UCSD-AML1 (cell line): Measurements from ENCODE around the gene EVI5L.
A peak's percentile ranks its signal among the peaks of the same experiment; 100 is the strongest.
"Not testable (repeated sequence)": the region's sequence is repeated elsewhere in the genome, so short reads cannot be mapped to it uniquely, and the experiment has no call there.

Experiments
- DNase-seq: peaks from one replicate; lab custom pipeline; 2025; ENCODE audit not compliant: unreplicated experiment; lab: John Stamatoyannopoulos, UW

EVI5L gene

DNA sequence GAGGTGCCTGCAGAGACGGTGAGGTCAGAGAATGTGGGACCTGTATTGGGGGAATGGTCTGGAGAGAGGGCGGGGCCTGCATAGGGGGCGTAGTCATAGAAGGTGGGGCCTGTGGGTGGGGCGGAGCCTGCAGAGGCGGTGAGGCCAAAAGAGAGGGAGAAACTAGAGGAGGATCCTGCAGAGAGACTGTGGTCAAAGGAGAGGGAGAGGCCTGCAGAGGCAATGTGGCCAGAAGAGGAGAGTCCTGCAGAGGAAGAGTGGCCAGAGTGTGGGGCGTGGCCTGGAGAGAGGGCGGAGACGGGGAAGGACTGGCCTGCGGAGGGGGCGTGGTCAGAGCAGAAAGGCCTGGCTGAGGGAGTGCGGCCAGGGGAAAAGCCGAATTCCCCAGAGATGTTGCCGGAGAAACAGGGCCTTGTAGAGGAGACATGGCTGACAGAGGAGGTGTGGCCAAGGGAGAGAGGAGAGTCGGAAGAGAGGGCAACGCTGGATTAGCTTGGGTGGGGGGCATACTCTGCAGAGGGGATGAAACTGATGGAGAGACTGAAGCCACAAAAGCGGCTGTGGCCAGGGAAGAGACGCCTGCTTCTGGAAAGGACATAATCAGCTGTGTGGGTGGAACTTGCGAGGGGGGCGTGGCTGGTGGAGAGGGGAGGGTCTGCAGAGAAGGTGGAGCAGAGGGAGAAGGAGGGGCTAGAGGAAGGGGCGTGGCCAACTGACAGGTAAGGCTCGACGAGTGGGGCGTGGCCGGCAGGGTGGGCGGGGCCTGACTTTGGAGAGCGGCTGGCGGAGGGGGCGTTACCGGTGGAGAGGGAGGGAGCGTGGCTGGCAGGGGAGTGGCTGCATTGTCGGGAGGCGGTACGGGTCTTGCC is 41.7 kb downstream of the EVI5L start:
- peak; percentile 97 for DNase-seq

DNA sequence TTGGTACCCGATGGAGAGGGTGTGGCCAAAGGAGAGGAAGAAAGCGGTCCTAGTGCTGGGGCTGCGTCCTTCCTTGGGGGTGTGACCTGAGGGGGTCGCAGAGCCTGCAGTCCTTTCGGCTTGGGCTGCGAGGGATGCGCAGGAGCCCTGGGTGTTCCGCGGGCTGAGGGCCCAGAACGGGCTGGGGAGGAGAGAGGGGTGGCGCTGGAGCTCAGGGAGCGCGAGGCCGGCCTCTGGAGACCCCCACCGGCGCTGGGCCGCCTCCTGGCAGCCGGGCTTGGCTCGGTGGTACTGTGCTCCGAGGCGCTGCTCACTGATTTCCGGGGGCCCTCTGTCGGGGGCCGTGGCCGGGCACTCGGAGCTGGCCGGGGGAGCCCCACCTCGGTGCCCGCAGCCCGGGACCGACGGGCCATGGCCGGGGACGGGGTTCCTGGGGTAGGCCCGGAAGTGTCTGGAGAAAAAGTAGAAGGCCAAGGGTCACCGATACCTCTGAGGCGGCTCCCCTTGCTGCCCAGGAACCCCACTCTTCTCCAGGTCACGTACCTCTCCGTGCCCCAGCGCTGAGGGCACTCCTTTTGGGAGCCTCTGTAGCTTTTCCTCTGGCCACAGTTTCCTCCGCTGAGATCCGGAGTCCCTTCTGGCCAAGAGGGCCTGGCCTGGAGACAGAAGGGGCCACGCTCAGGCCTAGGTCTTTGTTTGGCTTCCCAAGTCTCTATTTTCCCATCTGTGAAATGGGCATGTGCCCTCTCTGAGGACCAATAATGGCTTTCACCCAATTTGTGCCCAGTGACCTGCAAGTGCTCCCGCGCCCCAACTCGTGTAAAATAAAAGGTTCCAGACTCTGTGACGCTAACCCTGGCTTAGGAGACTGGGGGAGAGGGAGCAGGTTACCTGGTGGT is 42.5 kb downstream of the EVI5L start:
- DNase-seq = no peak

DNA sequence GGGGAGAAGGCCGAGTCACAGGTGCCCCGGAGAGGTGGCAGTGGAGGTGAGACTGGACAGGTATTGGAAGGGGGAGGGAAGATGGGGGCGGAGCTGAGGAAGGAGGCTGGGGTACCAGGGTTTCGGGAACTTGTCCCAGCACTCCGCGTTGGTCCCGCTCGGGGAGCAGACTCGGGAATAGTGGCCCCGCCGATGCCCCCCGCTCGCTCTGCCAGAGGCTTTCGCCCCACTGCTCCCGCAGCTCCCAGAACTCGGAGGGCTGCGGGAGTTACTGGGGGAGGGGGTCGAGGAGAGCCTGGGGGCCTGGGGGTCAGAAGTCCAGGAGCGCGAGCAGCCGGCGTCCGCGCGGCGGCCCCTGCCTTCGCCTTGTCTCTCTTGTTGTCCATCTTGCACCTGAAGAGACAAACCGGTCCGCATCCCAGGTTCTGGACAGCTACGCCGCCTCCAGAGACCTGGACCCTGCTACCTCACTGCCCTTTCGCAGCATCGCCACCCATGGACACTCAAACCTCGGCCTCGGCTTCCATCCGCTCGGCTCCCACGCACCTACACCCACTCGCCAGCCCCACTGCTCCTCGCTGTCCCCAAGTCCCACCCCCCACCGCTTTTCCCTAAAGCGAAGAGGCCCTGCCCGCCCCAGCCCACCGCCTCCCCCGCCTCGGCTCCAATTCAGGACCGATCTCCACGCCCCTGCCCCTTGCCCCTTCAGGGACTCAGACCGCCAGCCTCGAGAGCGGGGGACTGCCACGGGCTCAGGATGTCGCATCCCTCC is 43.5 kb downstream of the EVI5L start:
- DNase-seq = no peak

GRCh38 chr19:7874076-7874896 is 44.3 kb downstream of the EVI5L start, which contains the start of gene PRR36:
Gene PRR36 (minus strand): TSS chr19:7874390. CDS start chr19:7873689, 701 bp downstream.
- peak; percentile 71 for DNase-seq

DNA sequence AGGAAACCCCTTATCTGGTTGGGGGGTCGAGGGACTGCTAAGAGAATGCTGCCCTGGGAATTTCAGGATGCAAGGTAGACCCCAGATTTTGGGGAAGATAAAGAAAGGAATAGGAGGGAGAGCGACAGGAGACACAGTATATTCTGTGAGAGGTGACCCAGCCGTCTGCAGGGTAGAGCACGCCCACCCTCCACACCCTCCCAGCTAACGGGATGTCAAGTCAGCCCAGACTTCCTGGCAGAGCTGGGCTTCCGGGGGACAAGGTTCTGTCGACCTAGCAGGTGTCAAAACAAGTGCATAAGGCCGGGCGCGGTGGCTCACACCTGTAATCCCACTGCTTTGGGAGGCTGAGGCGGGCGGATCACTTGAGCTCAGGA is 44.9 kb downstream of the EVI5L start:
- peak; percentile 35 for DNase-seq

- DNase-seq = no peak
Observed at GRCh38 chr19:7877249-7877836, 47.3 kb downstream of the EVI5L start.

DNA sequence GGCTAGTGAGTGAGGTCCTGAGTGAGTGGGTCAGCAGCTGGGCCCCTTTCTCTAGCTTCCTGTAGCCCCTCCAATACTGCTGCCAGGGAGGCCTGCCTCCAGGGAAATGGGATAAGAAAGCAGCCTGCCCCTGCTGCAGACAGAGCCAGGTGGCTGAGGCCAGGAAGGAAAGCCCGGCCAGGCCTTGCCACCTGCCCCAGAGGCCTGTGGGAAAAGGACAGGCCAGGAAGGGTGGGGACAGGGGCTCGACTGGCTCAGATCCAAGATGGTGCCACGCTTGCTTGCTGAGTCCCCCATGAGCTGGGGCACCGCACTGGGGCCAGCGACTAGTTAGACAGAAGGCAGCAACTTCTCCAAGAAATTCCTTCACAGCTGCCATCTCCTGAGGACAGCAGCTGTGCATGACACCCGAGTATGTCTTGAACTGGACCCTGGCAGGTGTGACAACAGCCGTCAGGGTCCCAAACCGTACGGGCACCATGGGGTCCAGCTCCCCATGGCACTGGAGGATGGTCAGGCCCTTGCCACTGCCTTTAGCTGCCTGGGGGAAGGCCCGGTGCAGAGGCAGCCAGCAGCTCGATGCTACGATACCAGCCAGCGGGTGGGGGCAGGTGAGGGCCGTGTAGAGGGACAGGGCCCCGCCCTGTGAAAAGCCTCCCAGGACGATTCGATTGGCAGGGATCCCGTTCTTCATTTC is 49.2 kb downstream of the EVI5L start:
- no peak for DNase-seq

GRCh38 chr19:7879836-7880235 is 49.8 kb downstream of the EVI5L start:
- DNase-seq = no peak

- no peak for DNase-seq
Observed at GRCh38 chr19:7881910-7882309, 51.9 kb downstream of the EVI5L start.

DNA sequence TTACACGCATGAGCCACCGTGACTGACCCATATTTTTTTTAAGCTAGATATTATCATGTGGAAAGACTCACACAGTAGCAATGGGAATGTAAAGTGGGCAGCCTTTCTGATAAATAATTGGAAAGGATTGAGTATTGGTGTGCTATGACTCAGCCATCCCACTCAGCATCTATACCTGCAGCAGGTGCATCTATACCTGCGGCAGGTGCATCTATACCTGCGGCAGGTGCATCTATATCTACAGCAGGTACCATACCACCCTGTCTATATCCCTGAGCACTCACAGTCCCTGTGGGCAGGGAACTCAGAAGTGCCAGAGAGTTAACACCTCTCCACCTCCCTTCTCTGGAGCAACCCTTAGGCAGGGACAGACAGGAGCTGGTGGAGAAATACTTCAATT is 53.1 kb downstream of the EVI5L start:
- no peak for DNase-seq

DNA sequence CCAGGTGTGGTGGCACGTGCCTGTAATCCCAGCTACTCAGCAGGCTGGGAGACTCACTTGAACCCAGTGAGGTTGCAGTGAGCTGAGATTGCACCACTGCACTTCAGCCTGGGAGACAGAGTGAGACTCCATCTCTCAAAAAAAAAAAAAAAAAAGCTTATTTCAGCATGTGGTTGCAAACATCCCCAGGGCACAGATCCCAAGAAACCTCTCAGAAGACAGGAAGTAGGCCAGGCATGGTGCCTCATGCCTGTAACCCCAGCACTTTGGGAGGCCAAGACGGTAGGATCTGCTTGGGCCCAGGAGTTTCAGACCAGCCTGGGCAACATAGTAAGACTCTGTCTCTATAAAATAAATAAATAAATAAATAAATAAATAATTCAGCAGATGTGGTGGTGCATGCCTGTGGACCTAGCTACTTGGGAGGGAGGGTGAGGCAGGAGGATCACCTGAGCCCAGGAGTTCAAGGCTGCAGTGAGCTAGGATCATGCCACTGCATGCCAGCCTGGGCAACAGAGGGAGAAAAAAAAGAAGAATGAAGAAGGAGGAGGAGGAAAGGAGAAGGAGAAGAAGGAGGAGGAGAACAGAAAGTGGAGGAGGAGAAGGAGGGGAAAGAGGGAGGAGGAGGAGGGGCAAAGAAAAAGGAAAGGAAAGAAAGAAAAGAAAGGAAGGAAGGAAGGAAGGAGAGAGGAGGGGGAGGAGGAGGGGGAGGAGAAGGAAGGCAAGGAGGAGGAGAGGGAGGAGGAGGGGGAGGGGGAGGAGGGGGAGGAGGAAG is 54.0 kb downstream of the EVI5L start:
- no peak for DNase-seq

- DNase-seq = no peak
Observed at GRCh38 chr19:7885818-7886217, 55.8 kb downstream of the EVI5L start.

- DNase-seq = no peak
Observed at GRCh38 chr19:7887408-7888144, 57.6 kb downstream of the EVI5L start.

- no peak for DNase-seq
Observed at GRCh38 chr19:7888145-7888825, 58.3 kb downstream of the EVI5L start, which contains the start of gene LRRC8E. Gene LRRC8E (plus strand): TSS chr19:7888510. CDS start chr19:7895604, 7,094 bp downstream.

GRCh38 chr19:7888826-7889217 is 58.8 kb downstream of the EVI5L start:
- no peak for DNase-seq

GRCh38 chr19:7893362-7894101 is 63.5 kb downstream of the EVI5L start:
- not testable (repeated sequence) for DNase-seq
